IMR-90 (cell line): ENCODE results near the gene INO80B. TPM values are rescaled to one million over a fixed set of nuclear protein-coding genes. Genes with fewer than 3 reads are reported as not detected.
A peak's percentile ranks its signal among the peaks of the same experiment; 100 is the strongest.
"Not testable (repeated sequence)": the region's sequence is repeated elsewhere in the genome, so short reads cannot be mapped to it uniquely, and the experiment has no call there.

Source experiments
- ATAC-seq: fragments of 200-7000 bp; cut with Tn5 transposase; 2 replicates; pipeline ENCODE4 v1.9.1; 2020; ENCODE audit warnings: low read depth, mild to moderate bottlenecking, moderate library complexity
- BruUV-seq: library from RNA; stranded (reverse); fragments of 400-500 nt; replicated peaks from 2 replicates; lab custom pipeline; 2021; lab: Mats Ljungman, UMichigan
- CTCF ChIA-PET: fragments of 300-600 bp; formaldehyde crosslinking; extraction: SDS; loops from one replicate; lab custom pipeline; 2021; ENCODE audit warnings: antibody characterized with exemption; lab: Yijun Ruan, JAX
- POLR2A ChIA-PET: fragments of 300-600 bp; sonication (Branson Sonifier 250); formaldehyde crosslinking; loops from one replicate; lab custom pipeline; 2022; ENCODE audit warnings: antibody characterized with exemption; ENCODE audit not compliant: unreplicated experiment; lab: Charles Lee
- DNase-seq: peaks from one replicate; pipeline ENCODE4 v3.0.0; 2013
- H2AFZ ChIP-seq: replicated peaks from 2 replicates; pipeline ENCODE3; 2013; ENCODE audit warnings: low read length, mild to moderate bottlenecking; ENCODE audit not compliant: poor library complexity
- H2AK5ac ChIP-seq: 2 replicates; pipeline ENCODE4 v1.6.1; 2013; ENCODE audit warnings: low read depth, low read length, inconsistent platforms
- H2AK9ac ChIP-seq: replicated peaks from 2 replicates; pipeline ENCODE3; 2013; ENCODE audit warnings: mild to moderate bottlenecking, low read depth, low read length, moderate library complexity; ENCODE audit not compliant: poor library complexity
- H2BK120ac ChIP-seq: 2 replicates; pipeline ENCODE4 v1.6.1; 2013; ENCODE audit warnings: low read depth, low read length, inconsistent platforms
- H2BK15ac ChIP-seq: 3 replicates; pipeline ENCODE4 v1.6.1; 2013; ENCODE audit warnings: low read depth, low read length, inconsistent platforms
- H2BK20ac ChIP-seq: 2 replicates; pipeline ENCODE4 v1.6.1; 2013; ENCODE audit warnings: low read depth, mild to moderate bottlenecking, inconsistent platforms, low read length, moderate library complexity
- H2BK5ac ChIP-seq: 2 replicates; pipeline ENCODE4 v1.6.1; 2013; ENCODE audit warnings: mild to moderate bottlenecking, low read depth, low read length, inconsistent platforms; ENCODE audit not compliant: poor library complexity, severe bottlenecking
- H3K14ac ChIP-seq: replicated peaks from 2 replicates; pipeline ENCODE4 v1.6.1; 2013; ENCODE audit warnings: low read depth, low read length, inconsistent platforms
- H3K18ac ChIP-seq: 2 replicates; pipeline ENCODE4 v1.6.1; 2013; ENCODE audit warnings: low read depth, low read length, control low read depth
- H3K23ac ChIP-seq: 2 replicates; pipeline ENCODE4 v1.6.1; 2013; ENCODE audit warnings: low read depth, low read length, inconsistent platforms
- H3K27ac ChIP-seq: 2 replicates; pipeline ENCODE4 v1.5.1; 2013; ENCODE audit warnings: mild to moderate bottlenecking, control low read depth, low read length; ENCODE audit not compliant: insufficient read depth
- H3K27me3 ChIP-seq: 2 replicates; pipeline ENCODE4 v1.6.1; 2013; ENCODE audit warnings: low read length; ENCODE audit not compliant: control insufficient read depth, insufficient read depth
- H3K36me3 ChIP-seq: 2 replicates; pipeline ENCODE4 v1.6.1; 2013; ENCODE audit warnings: low read length, mixed read lengths; ENCODE audit not compliant: control insufficient read depth, insufficient read depth
- H3K4ac ChIP-seq: 2 replicates; pipeline ENCODE4 v1.6.1; 2013; ENCODE audit warnings: low read depth, low read length, inconsistent platforms
- H3K4me1 ChIP-seq: 2 replicates; pipeline ENCODE4 v1.6.1; 2013; ENCODE audit warnings: low read length, mixed read lengths; ENCODE audit not compliant: control insufficient read depth, insufficient read depth
- H3K4me2 ChIP-seq: 2 replicates; pipeline ENCODE4 v1.6.1; 2013; ENCODE audit warnings: low read depth, mild to moderate bottlenecking, control low read depth, low read length, moderate library complexity
- H3K4me3 ChIP-seq: 2 replicates; pipeline ENCODE4 v1.5.1; 2013; ENCODE audit warnings: low read depth, mild to moderate bottlenecking, control low read depth, low read length, moderate library complexity; ENCODE audit not compliant: insufficient read depth
- H3K56ac ChIP-seq: 2 replicates; pipeline ENCODE4 v1.6.1; 2013; ENCODE audit warnings: low read length, inconsistent platforms; ENCODE audit not compliant: insufficient read depth; ENCODE audit errors: extremely low read depth
- H3K79me1 ChIP-seq, 2 experiments: 2 replicates each; pipeline ENCODE4 v1.6.1; 2013; ENCODE audit warnings: low read length in 2 of 2, inconsistent platforms in 1 of 2, low read depth in 1 of 2
- H3K9ac ChIP-seq: 2 replicates; pipeline ENCODE4 v1.6.1; 2013; ENCODE audit warnings: low read depth, low read length, control low read depth
- H3K9me1 ChIP-seq: 2 replicates; pipeline ENCODE4 v1.6.1; 2013; ENCODE audit warnings: low read length, inconsistent platforms; ENCODE audit not compliant: insufficient read depth
- H3K9me3 ChIP-seq: 2 replicates; pipeline ENCODE4 v1.6.1; 2013; ENCODE audit warnings: low read length; ENCODE audit not compliant: control insufficient read depth, insufficient read depth
- H4K20me1 ChIP-seq: 2 replicates; pipeline ENCODE4 v1.6.1; 2013; ENCODE audit warnings: low read length, inconsistent platforms; ENCODE audit not compliant: insufficient read depth
- H4K5ac ChIP-seq: 2 replicates; pipeline ENCODE4 v1.6.1; 2013; ENCODE audit warnings: mild to moderate bottlenecking, low read depth, low read length, control low read depth
- H4K8ac ChIP-seq, 2 experiments: 2 replicates each; pipeline ENCODE4 v1.6.1; 2013; ENCODE audit warnings: low read depth in 2 of 2, low read length in 2 of 2, control low read depth in 1 of 2, inconsistent platforms in 1 of 2
- H4K91ac ChIP-seq: 2 replicates; pipeline ENCODE4 v1.6.1; 2013; ENCODE audit warnings: low read depth, low read length, inconsistent platforms; ENCODE audit not compliant: insufficient read depth
- whole genome bisulfite sequencing, 2 experiments: methylation state at CpG; one replicate each; pipeline versions ENCODE4 v1.1.5 to v1.1.7; 2013; ENCODE audit warnings: missing lambda C conversion rate in 2 of 2; ENCODE audit not compliant: insufficient read length in 1 of 2; ENCODE audit errors: extremely low coverage in 2 of 2; 5-methylcytosine and 5-hydroxymethylcytosine counted together
- dilution Hi-C: fragments of 300-500 bp; cut with HindIII; formaldehyde crosslinking; loops from one replicate; pipeline ENCODE4 v1.14.3; 2018; ENCODE audit warnings: low sequenced_read_pairs; ENCODE audit not compliant: unreplicated experiment
- in situ Hi-C: fragments of 300-500 bp; cut with MboI; formaldehyde crosslinking; loops from 3 replicates; pipeline ENCODE4 v1.14.3; 2019; ENCODE audit warnings: low sequenced_read_pairs, inconsistent platforms, mixed read lengths
- intact Hi-C: fragments of 100-400 bp; cut with micrococcal nuclease; formaldehyde crosslinking; loops from 2 replicates; pipeline ENCODE4 v1.10.0; 2022
- polyA plus RNA-seq, 3 experiments: library from polyadenylated mRNA; depleted of rRNA; stranded (reverse); fragments of >200 nt; gene quantifications; 2 replicates each; pipeline ENCODE4 v1.2.3, GENCODE V29; 2012; ENCODE audit warnings: low replicate concordance in 1 of 3
- total RNA-seq: library from RNA; depleted of rRNA; stranded (reverse); fragments of >200 nt; gene quantifications from 2 replicates; pipeline ENCODE4 v1.2.3, GENCODE V29; 2012

The INO80B gene
- total and polyA plus RNA-seq, 2 of the 4 experiments (the other 2 are of a cell fraction): 4.5 to 10.5 TPM

DNA sequence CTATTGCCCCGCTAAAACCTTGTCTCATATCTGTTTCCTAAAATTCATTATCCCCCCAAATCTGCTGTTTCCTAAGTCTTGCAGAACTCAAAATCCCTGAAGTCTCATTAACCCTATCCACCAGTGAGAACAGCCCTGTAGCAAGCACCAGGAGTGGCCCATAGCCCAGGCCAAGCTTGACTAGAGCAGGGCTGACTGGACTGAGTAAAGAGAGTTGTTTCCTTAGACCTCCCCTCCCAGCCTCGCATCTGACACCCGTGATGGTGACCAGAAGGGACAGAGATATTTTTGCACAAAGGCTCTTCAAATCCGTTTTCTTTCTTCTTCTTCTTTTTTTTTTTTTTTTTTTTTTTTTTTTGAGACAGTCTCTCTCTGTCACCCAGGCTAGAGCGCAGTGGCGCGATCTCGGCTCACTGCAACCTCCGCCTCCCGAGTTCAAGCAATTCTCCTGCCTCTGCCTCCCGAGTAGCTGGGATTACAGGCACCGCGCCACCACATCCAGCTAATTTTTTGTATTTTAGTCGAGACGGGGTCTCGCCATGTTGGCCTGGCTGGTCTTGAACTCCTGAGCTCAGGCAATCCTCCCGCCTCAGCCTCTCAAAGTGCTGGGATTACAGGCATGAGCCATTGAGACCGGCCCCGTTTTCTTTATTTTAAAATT lies 34.3 kb upstream of the INO80B start:
- DNase-seq, H4K20me1 ChIP-seq, H3K56ac ChIP-seq, dilution Hi-C loops, H2BK120ac ChIP-seq, H3K4ac ChIP-seq, H4K91ac ChIP-seq, H3K14ac ChIP-seq, in situ Hi-C loops, H2BK20ac ChIP-seq, H2AK9ac ChIP-seq, POLR2A ChIA-PET, H3K9ac ChIP-seq, H3K18ac ChIP-seq, H3K4me3 ChIP-seq, H2AK5ac ChIP-seq, H3K23ac ChIP-seq, H4K5ac ChIP-seq, intact Hi-C loops, H3K4me2 ChIP-seq, H3K36me3 ChIP-seq, H3K9me3 ChIP-seq, H2BK15ac ChIP-seq, H3K4me1 ChIP-seq, H3K79me1 ChIP-seq, BruUV-seq, ATAC-seq, H3K9me1 ChIP-seq, H2BK5ac ChIP-seq, H3K27me3 ChIP-seq, H3K27ac ChIP-seq, H2AFZ ChIP-seq: not testable (repeated sequence)
- WGBS, 2 experiments: 75% methylated on average over 3 of the region's 19 CpGs; no CpG with 5 or more reads in 1 of the 2 experiments
- H4K8ac ChIP-seq: peak overlapping the region in 1 of 2 experiments; percentile 75; a peak in 1 of 4 replicates
- CTCF ChIA-PET: interaction anchor here (0.7 kb wide), 1 partner anchor 110 kb away, joined by 3 read pairs; no protein-coding TSS in a partner anchor
